GM12878 (cell line): Measurements from ENCODE around the gene MTTP. TPM values are rescaled to one million over a fixed set of nuclear protein-coding genes. Genes with fewer than 3 reads are reported as not detected.

ENCODE experiments used
- ATAC-seq: fragments of 200-7000 bp; cut with Tn5 transposase; 3 replicates; pipeline ENCODE4 v1.9.1; 2020; ENCODE audit warnings: mild to moderate bottlenecking, moderate library complexity
- BruUV-seq: library from RNA; stranded (reverse); fragments of 400-500 nt; replicated peaks from 2 replicates; lab custom pipeline; 2021; lab: Mats Ljungman, UMichigan
- CTCF ChIA-PET: fragments of 300-600 bp; sonication (Branson Sonifier 250); formaldehyde crosslinking; extraction: SDS; loops from one replicate; lab custom pipeline; 2021; ENCODE audit warnings: inconsistent platforms; lab: Yijun Ruan, JAX
- POLR2A ChIA-PET: fragments of 350-600 bp; formaldehyde crosslinking; extraction: SDS; loops from one replicate; lab custom pipeline; 2021; ENCODE audit warnings: inconsistent platforms; lab: Charles Lee
- RAD21 ChIA-PET: fragments of 300-600 bp; sonication (Branson Sonifier 250); formaldehyde crosslinking; loops from one replicate; lab custom pipeline; 2023; ENCODE audit warnings: antibody characterized with exemption; ENCODE audit not compliant: unreplicated experiment; lab: Charles Lee
- SMC1A ChIA-PET: fragments of 300-600 bp; sonication (Branson Sonifier 250); formaldehyde crosslinking; loops from one replicate; lab custom pipeline; 2023; ENCODE audit not compliant: unreplicated experiment, uncharacterized antibody; lab: Charles Lee
- DNase-seq: peaks from one replicate; pipeline ENCODE4 v3.0.0-alpha.2; 2011; ENCODE audit warnings: low read depth, low spot score
- FAIRE-seq: peaks from 3 replicates; lab custom pipeline; 2011; peaks lifted over from hg19 to GRCh38; lab: Jason Lieb, UNC
- H2AFZ ChIP-seq: 2 replicates; pipeline ENCODE4 v1.6.0; 2011; ENCODE audit warnings: low read depth, low read length, control low read depth; ENCODE audit not compliant: control insufficient read depth
- H3K27ac ChIP-seq: 2 replicates; pipeline ENCODE4 v1.5.1; 2011; ENCODE audit warnings: control low read depth; ENCODE audit not compliant: control insufficient read depth, insufficient read depth
- H3K27me3 ChIP-seq, 2 experiments: replicated peaks in 1 of 2; 2 replicates each; pipeline versions ENCODE4 v1.6.0 to v1.6.1; 2011; ENCODE audit warnings: low read length in 1 of 2; ENCODE audit not compliant: control insufficient read depth in 2 of 2, insufficient read depth in 2 of 2
- H3K36me3 ChIP-seq, 2 experiments: 2 replicates each; pipeline ENCODE4 v1.5.1; 2011; ENCODE audit warnings: low read length in 1 of 2; ENCODE audit not compliant: control insufficient read depth in 2 of 2, insufficient read depth in 2 of 2
- H3K4me1 ChIP-seq: 2 replicates; pipeline ENCODE4 v1.6.1; 2011; ENCODE audit warnings: mild to moderate bottlenecking, low read length, moderate library complexity, mixed read lengths; ENCODE audit not compliant: control insufficient read depth, insufficient read depth
- H3K4me2 ChIP-seq: 2 replicates; pipeline ENCODE4 v1.6.0; 2011; ENCODE audit warnings: control low read depth; ENCODE audit not compliant: control insufficient read depth, insufficient read depth
- H3K4me3 ChIP-seq: fragments of 200-600 bp; sonication (generic); 2 replicates; pipeline ENCODE4 v1.5.1; 2016
- H3K79me2 ChIP-seq: 2 replicates; pipeline ENCODE4 v1.6.0; 2011; ENCODE audit warnings: low read length; ENCODE audit not compliant: control insufficient read depth, insufficient read depth
- H3K9ac ChIP-seq: 2 replicates; pipeline ENCODE4 v1.8.0; 2011; ENCODE audit warnings: low read length, control low read depth, mixed read lengths; ENCODE audit not compliant: control insufficient read depth, insufficient read depth
- H3K9me3 ChIP-seq: replicated peaks from 3 replicates; pipeline ENCODE4 v1.5.1; 2011; ENCODE audit warnings: mild to moderate bottlenecking, low read length; ENCODE audit not compliant: control insufficient read depth, insufficient read depth
- H4K20me1 ChIP-seq: 2 replicates; pipeline ENCODE4 v1.6.0; 2011; ENCODE audit not compliant: control insufficient read depth, insufficient read depth
- EED ChIP-seq: sonication (generic); IDR thresholded peaks from 2 replicates; pipeline ENCODE4 v1.6.1; 2016; ENCODE audit warnings: antibody characterized with exemption, low read depth
- JUNB ChIP-seq: IDR thresholded peaks from 2 replicates; pipeline ENCODE4 v1.6.1; 2016; ENCODE audit warnings: antibody characterized with exemption, mild to moderate bottlenecking
- NR2C1 ChIP-seq: fragments of 450-650 bp; IDR thresholded peaks from 2 replicates; pipeline ENCODE4 v1.6.1; 2017; ENCODE audit warnings: antibody characterized with exemption, mild to moderate bottlenecking, moderate library complexity
- RB1 ChIP-seq: fragments of 450-650 bp; formaldehyde crosslinking; IDR thresholded peaks from 2 replicates; pipeline ENCODE4 v1.6.1; 2017; ENCODE audit warnings: mild to moderate bottlenecking, borderline replicate concordance
- YY1 ChIP-seq: IDR thresholded peaks from 2 replicates; pipeline ENCODE4 v1.6.1; 2011; ENCODE audit warnings: low read depth, mild to moderate bottlenecking, low read length
- ZNF207 ChIP-seq: fragments of 450-650 bp; IDR thresholded peaks from 2 replicates; pipeline ENCODE4 v1.6.1; 2014; ENCODE audit warnings: antibody characterized with exemption, mild to moderate bottlenecking, borderline replicate concordance
- WGBS: methylation state at CpG from one replicate; pipeline ENCODE4 v1.1.6; 2016; ENCODE audit warnings: low lambda C conversion rate; ENCODE audit not compliant: insufficient replicate concordance, insufficient coverage; ENCODE audit errors: missing lambda C conversion rate; 5-methylcytosine and 5-hydroxymethylcytosine counted together
- in situ Hi-C: fragments of 300-500 bp; cut with MboI; formaldehyde crosslinking; loops from 9 replicates; pipeline ENCODE4 v1.14.3; 2018; ENCODE audit warnings: mixed read lengths
- intact Hi-C: fragments of 100-400 bp; cut with micrococcal nuclease; formaldehyde crosslinking; loops from one replicate; pipeline ENCODE4 v1.14.2; 2022; ENCODE audit not compliant: unreplicated experiment
- polyA plus RNA-seq, 11 experiments: library from polyadenylated mRNA; depleted of rRNA in 4 of 11; unstranded in 6 of 11; stranded (reverse) in 5 of 11; fragments of >200 nt; fragmentation: Nextera tagmentation in 4 of 11; fragmentation: Illumina TruSeq in 1 of 11; extraction: Ambion mirVana in 4 of 11; extraction: Trizol in 1 of 11; gene quantifications; 1 replicate in 1 of 11; 2 replicates in 10 of 11; pipeline versions ENCODE4 v1.2.1 to v1.2.3, GENCODE V29; 2011 to 2016; ENCODE audit warnings: inconsistent platforms in 2 of 11, missing spikeins in 2 of 11, low read depth in 1 of 11
- total RNA-seq, 4 experiments: library from RNA; depleted of rRNA in 3 of 4; stranded (reverse); fragments of >200 nt in 3 of 4; fragmentation: Illumina TruSeq in 1 of 4; extraction: Trizol in 1 of 4; gene quantifications; 2 replicates each; pipeline versions ENCODE4 v1.2.1 to v1.2.3, GENCODE V29; 2013 to 2021
- TF ChIP-seq, protein P1 (sequence below): IDR thresholded peaks from 2 replicates; pipeline ENCODE4 v1.6.1; 2012; ENCODE audit warnings: low read length, inconsistent platforms

The MTTP gene
- total and polyA plus RNA-seq, 10 of the 15 experiments (the other 5 are each of a cell fraction or from before 2014, with no cell fraction given) = 0.08 to 2.2 (median 0.21) TPM; not detected in 1

DNA sequence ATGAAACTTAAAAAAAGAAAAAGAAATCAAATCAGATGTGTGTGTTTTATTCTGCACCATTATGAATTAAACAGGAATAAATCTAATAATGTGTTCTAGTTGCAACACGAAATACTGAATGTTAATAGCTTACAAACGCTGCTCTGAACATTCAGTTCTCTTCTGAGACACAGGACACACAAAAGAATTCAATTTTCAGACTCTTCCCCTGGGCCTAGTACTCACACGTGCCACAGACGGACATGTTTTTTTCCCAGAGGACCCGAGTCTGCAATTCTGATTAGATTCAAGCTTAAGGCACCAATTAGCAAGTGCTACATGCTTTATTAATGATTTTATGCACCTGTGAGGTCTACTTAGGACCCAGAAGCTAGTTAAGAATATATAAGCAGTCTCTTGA is 62.5 kb downstream of the MTTP start (continued):
- TF ChIP-seq EED (no peak), NR2C1 (no peak)

DNA sequence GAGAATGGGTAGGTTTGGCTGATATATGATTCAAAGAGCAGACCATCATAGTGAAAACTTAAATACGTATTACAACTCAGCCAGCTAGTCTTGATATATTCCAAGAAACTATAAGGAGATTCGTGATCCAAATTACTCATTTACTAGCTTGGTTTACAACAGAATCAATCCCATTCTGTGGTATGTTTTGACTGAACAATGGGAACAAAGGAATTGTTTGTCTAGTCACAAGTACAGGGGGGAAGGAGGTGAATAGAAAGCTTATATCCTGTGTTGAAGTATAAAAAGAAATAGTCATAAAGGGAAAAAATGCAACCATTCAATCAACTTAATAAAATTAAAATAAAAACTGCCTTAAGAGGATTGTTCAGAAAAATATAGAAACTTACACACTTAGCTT is 66.1 kb downstream of the MTTP start:
- POLR2A ChIA-PET = interaction anchor here (0.6 kb wide), 1 partner anchor 113 kb away, joined by 12 read pairs; no protein-coding TSS in a partner anchor
- no peak overlapping the region for H3K4me3 ChIP-seq
- no peaks in the 10 kb centered on the region for H3K4me1 ChIP-seq
- BruUV-seq = no TSS peak
- SMC1A ChIA-PET = interaction anchor here (0.9 to 1.3 kb wide), 5 partner anchors 9 to 160 kb away, joined by 3 to 4 read pairs (median 3); no protein-coding TSS in a partner anchor
- H3K9ac ChIP-seq = no peak overlapping the region
- 35% methylated on average over 2 of the region's 2 CpGs for WGBS
- H2AFZ ChIP-seq = no peak overlapping the region
- in situ Hi-C loops (no loop called here), intact Hi-C loops (no loop called here)
- no peak for ATAC-seq
- no peaks in the 10 kb centered on the region for H3K36me3 ChIP-seq
- TF ChIP-seq YY1 = no peak
- TF ChIP-seq, protein P1, sequence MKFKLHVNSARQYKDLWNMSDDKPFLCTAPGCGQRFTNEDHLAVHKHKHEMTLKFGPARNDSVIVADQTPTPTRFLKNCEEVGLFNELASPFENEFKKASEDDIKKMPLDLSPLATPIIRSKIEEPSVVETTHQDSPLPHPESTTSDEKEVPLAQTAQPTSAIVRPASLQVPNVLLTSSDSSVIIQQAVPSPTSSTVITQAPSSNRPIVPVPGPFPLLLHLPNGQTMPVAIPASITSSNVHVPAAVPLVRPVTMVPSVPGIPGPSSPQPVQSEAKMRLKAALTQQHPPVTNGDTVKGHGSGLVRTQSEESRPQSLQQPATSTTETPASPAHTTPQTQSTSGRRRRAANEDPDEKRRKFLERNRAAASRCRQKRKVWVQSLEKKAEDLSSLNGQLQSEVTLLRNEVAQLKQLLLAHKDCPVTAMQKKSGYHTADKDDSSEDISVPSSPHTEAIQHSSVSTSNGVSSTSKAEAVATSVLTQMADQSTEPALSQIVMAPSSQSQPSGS = no peak
- no peak for TF ChIP-seq JUNB
- TF ChIP-seq ZNF207 = no peak
- TF ChIP-seq RB1 = no peak
- CTCF ChIA-PET = no interaction called here
- no peaks in the 10 kb centered on the region for H3K79me2 ChIP-seq
- FAIRE-seq = no peak
- H3K4me2 ChIP-seq = no peak overlapping the region
- no peaks in the 10 kb centered on the region for H4K20me1 ChIP-seq
- RAD21 ChIA-PET = no interaction called here
- DNase-seq = no peak
- H3K27me3 ChIP-seq = peaks cover 0 to 5% of the 10 kb centered on the region in 2 experiments; a peak in 1 of 4 replicates
- no peaks in the 10 kb centered on the region for H3K9me3 ChIP-seq
- H3K27ac ChIP-seq = no peak overlapping the region
